OCI-LY1 (cell line): Measurements from ENCODE around the gene ACKR3.

Source experiments
- H2AFZ ChIP-seq: fragments of 200-600 bp; sonication (generic), shearing (Covaris generic); 2 replicates; pipeline ENCODE4 v1.6.0; 2014; ENCODE audit warnings: antibody characterized with exemption, mild to moderate bottlenecking, low read length
- H3F3A ChIP-seq: fragments of 200-600 bp; sonication (generic), shearing (Covaris generic); 2 replicates; pipeline ENCODE4 v1.6.0; 2014; ENCODE audit warnings: mild to moderate bottlenecking, antibody characterized with exemption, low read length, moderate library complexity; ENCODE audit not compliant: insufficient read depth
- H3K27ac ChIP-seq: fragments of 200-600 bp; sonication (generic); 2 replicates; pipeline ENCODE4 v1.5.1; 2014; ENCODE audit warnings: low read length, mixed run types, mild to moderate bottlenecking, low read depth; ENCODE audit not compliant: poor library complexity, severe bottlenecking
- H3K27me3 ChIP-seq: fragments of 200-600 bp; sonication (generic); 2 replicates; pipeline ENCODE4 v1.6.0; 2014; ENCODE audit warnings: antibody characterized with exemption, mild to moderate bottlenecking, low read length, moderate library complexity; ENCODE audit not compliant: insufficient read depth
- H3K36me3 ChIP-seq: fragments of 200-600 bp; sonication (generic); 2 replicates; pipeline ENCODE4 v1.6.1; 2014; ENCODE audit warnings: mild to moderate bottlenecking, antibody characterized with exemption, low read length, moderate library complexity, mixed read lengths; ENCODE audit not compliant: insufficient read depth
- H3K4me1 ChIP-seq: fragments of 200-600 bp; sonication (generic); 2 replicates; pipeline ENCODE4 v1.5.1; 2014; ENCODE audit warnings: mild to moderate bottlenecking, low read length, moderate library complexity; ENCODE audit not compliant: insufficient read depth, severe bottlenecking
- H3K4me2 ChIP-seq: fragments of 200-600 bp; sonication (generic), shearing (Covaris generic); 2 replicates; pipeline ENCODE4 v1.6.1; 2014; ENCODE audit warnings: low read length
- H3K4me3 ChIP-seq: fragments of 200-600 bp; sonication (generic); 2 replicates; pipeline ENCODE4 v1.5.1; 2014; ENCODE audit warnings: low read length, low read depth, mild to moderate bottlenecking, mixed read lengths; ENCODE audit not compliant: poor library complexity, severe bottlenecking
- H3K79me2 ChIP-seq: fragments of 200-600 bp; shearing (Covaris generic); 2 replicates; pipeline ENCODE4 v1.6.1; 2016; ENCODE audit warnings: mixed run types, low read length, mixed read lengths; ENCODE audit not compliant: insufficient read depth
- H3K9ac ChIP-seq: fragments of 200-600 bp; sonication (generic), shearing (Covaris generic); 2 replicates; pipeline ENCODE4 v1.6.1; 2014; ENCODE audit warnings: mild to moderate bottlenecking, low read length, mixed read lengths
- H3K9me2 ChIP-seq: fragments of 200-600 bp; sonication (generic), shearing (Covaris generic); 2 replicates; pipeline ENCODE4 v1.6.1; 2014; ENCODE audit warnings: low read depth, mild to moderate bottlenecking, low read length, mixed read lengths
- H3K9me3 ChIP-seq: fragments of 200-600 bp; shearing (Covaris generic); 2 replicates; pipeline ENCODE4 v1.6.1; 2014; ENCODE audit warnings: low read length, mixed read lengths
- H4K20me1 ChIP-seq: fragments of 200-600 bp; sonication (generic), shearing (Covaris generic); 2 replicates; pipeline ENCODE4 v1.6.0; 2016; ENCODE audit warnings: mild to moderate bottlenecking, low read length; ENCODE audit not compliant: insufficient read depth
- EZH2 ChIP-seq: fragments of 200-600 bp; sonication (generic), shearing (Covaris generic); IDR thresholded peaks from 2 replicates; pipeline ENCODE4 v1.8.0; 2017; ENCODE audit warnings: borderline replicate concordance, mixed run types, mild to moderate bottlenecking, antibody characterized with exemption, low read length, moderate library complexity, mixed read lengths
- TF ChIP-seq, protein P1 (sequence below): fragments of 200-600 bp; sonication (generic), shearing (Covaris generic); IDR thresholded peaks from 2 replicates; pipeline ENCODE4 v1.5.1; 2017; ENCODE audit warnings: mild to moderate bottlenecking, antibody characterized with exemption, low read length, moderate library complexity, mixed read lengths

ACKR3 gene

DNA sequence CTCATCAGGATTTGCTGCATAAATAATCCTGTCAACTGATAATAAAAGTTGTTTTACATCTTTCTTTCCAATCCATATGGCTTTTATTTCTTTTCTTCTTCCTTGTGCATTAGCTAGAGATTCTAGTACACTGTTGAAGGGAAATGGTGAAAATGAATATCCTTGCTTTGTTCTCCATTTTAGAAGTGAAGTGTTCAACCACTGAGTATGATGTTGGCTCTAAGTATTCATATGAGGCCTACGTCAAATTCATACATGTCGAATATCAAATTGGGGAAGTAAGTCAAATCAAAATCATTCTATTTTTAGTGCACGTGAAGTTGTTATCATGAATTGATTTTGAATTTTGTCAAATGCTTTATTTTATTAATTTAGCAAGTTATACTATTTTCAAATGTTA, 7.8 kb upstream of the ACKR3 start:
- TF ChIP-seq EZH2, result no peak
- TF ChIP-seq, protein P1, sequence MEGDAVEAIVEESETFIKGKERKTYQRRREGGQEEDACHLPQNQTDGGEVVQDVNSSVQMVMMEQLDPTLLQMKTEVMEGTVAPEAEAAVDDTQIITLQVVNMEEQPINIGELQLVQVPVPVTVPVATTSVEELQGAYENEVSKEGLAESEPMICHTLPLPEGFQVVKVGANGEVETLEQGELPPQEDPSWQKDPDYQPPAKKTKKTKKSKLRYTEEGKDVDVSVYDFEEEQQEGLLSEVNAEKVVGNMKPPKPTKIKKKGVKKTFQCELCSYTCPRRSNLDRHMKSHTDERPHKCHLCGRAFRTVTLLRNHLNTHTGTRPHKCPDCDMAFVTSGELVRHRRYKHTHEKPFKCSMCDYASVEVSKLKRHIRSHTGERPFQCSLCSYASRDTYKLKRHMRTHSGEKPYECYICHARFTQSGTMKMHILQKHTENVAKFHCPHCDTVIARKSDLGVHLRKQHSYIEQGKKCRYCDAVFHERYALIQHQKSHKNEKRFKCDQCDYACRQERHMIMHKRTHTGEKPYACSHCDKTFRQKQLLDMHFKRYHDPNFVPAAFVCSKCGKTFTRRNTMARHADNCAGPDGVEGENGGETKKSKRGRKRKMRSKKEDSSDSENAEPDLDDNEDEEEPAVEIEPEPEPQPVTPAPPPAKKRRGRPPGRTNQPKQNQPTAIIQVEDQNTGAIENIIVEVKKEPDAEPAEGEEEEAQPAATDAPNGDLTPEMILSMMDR, result no peak

DNA sequence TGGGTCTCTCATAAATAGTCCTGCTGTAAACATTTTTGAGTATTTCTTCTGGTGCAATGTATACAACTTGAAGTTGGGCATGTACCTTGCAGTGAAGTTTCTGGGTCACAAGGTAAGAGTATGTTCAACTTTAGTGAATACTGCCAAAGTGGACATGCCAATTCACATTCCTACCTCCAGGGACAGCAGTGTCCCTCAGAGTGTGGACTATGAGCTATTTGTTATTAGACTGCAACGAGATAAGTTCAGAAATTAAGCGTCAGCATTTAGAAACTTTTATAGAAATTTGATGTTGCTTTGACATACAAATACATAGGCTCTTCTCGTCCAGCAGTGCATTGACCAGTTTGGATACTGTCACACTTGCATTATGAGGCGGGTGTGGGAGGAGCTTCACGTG, 7.2 kb upstream of the ACKR3 start:
- H3K27me3 ChIP-seq, result no peaks in the 10 kb centered on the region
- H2AFZ ChIP-seq, result no peak overlapping the region

More for the DNA sequence above, 7.8 kb upstream of the ACKR3 start:
- Histone ChIP-seq H3K27ac (no peak overlapping the region), H3K9ac (no peak overlapping the region), H3K4me1 (no peaks in the 10 kb centered on the region), H3K4me2 (no peak overlapping the region), H3K79me2 (no peaks in the 10 kb centered on the region), H3K9me2 (no peaks in the 10 kb centered on the region), H3F3A (no peaks in the 10 kb centered on the region), H3K36me3 (no peaks in the 10 kb centered on the region), H4K20me1 (no peaks in the 10 kb centered on the region), H2AFZ (no peak overlapping the region), H3K27me3 (no peaks in the 10 kb centered on the region), H3K9me3 (no peaks in the 10 kb centered on the region), H3K4me3 (no peak overlapping the region)

DNA sequence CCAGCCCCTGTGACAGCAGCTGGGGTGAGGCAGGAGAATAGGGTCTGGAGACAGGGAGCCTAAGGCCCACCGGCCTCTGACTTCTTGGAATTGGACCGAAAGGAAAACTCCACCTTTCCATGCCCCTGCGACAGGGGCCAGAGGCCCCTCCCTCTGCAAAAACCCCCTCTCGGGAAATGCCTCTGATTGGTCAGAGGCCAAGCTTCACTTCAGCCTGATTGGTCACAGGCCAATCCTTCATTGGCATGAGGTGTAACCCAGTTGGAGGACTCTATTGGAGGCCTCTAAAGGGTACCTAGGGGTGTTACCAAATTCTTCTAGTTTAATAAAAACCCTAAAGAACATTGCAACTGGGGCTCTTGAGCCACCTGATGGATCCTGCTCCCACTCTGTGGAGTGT, 5.7 kb upstream of the ACKR3 start:
- TF ChIP-seq, protein P1, result no peak
- TF ChIP-seq EZH2, result no peak
- H4K20me1 ChIP-seq, result no peaks in the 10 kb centered on the region
- H3K9me2 ChIP-seq, result no peaks in the 10 kb centered on the region
- no peaks in the 10 kb centered on the region for H3K4me1 ChIP-seq
- no peaks in the 10 kb centered on the region for H3K9me3 ChIP-seq
- H2AFZ ChIP-seq, result no peak overlapping the region
- no peak overlapping the region for H3K4me3 ChIP-seq
- no peak overlapping the region for H3K27ac ChIP-seq
- no peaks in the 10 kb centered on the region for H3K79me2 ChIP-seq
- no peak overlapping the region for H3K4me2 ChIP-seq
- no peaks in the 10 kb centered on the region for H3K36me3 ChIP-seq
- no peaks in the 10 kb centered on the region for H3F3A ChIP-seq
- H3K9ac ChIP-seq, result no peak overlapping the region
- no peaks in the 10 kb centered on the region for H3K27me3 ChIP-seq

More for the DNA sequence above, 7.2 kb upstream of the ACKR3 start:
- Histone ChIP-seq H4K20me1 (no peaks in the 10 kb centered on the region), H3K4me2 (no peak overlapping the region), H3K36me3 (no peaks in the 10 kb centered on the region), H3K9me2 (no peaks in the 10 kb centered on the region), H3F3A (no peaks in the 10 kb centered on the region), H3K9ac (no peak overlapping the region), H3K4me1 (no peaks in the 10 kb centered on the region), H3K4me3 (no peak overlapping the region), H3K9me3 (no peaks in the 10 kb centered on the region), H3K79me2 (no peaks in the 10 kb centered on the region), H3K27ac (no peak overlapping the region)
- no peak for TF ChIP-seq EZH2
- TF ChIP-seq, protein P1, result no peak
